ENCODE results near the gene CBR4. TPM values are rescaled to one million over a fixed set of nuclear protein-coding genes. Genes with fewer than 3 reads are reported as not detected.
A peak's percentile ranks its signal among the peaks of the same experiment; 100 is the strongest.

The CBR4 gene
- total RNA-seq, 4 donors from 2014 or later: 20.4 to 25.6 (median 24.7) TPM

DNA sequence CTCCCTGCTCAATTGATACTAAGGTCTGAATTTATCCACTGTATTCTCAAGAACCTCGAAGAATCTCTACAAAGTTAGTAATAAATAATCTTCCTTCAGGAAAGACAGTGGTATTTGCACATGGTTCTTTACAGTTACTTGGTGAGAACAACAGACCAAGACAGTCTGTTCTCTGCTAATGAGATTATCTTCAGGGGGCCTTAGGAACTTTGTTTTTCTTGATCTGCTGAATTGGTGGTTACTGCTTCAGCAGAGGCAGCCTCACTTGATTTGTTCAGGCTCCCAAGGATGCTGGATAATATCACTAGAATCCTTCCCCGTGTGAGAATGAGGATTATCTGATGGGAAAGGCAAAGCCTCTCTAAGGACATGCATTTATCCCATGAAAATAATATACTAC is 64.8 kb downstream of the CBR4 start:
- H3K36me3 ChIP-seq: peaks cover 0 to 7% (median 0%) of the 10 kb centered on the region in 3 donors
- peaks cover 0 to 4% (median 0%) of the 10 kb centered on the region in 4 donors for H3K4me1 ChIP-seq
- 68 to 76% methylated on average over 2 of the region's 2 CpGs for WGBS, 2 donors
- H3K27ac ChIP-seq: no peak overlapping the region
- no peaks in the 10 kb centered on the region for H3K27me3 ChIP-seq
- no peak overlapping the region for H3K4me3 ChIP-seq
- H3K9me3 ChIP-seq: peaks cover 0 to 11% (median 0%) of the 10 kb centered on the region in 4 donors
- no peak for TF ChIP-seq EP300 (IDR thresholded peaks at IDR 0.05)
- no peak for TF ChIP-seq POLR2A (IDR thresholded peaks at IDR 0.05)
- TF ChIP-seq, protein P1, sequence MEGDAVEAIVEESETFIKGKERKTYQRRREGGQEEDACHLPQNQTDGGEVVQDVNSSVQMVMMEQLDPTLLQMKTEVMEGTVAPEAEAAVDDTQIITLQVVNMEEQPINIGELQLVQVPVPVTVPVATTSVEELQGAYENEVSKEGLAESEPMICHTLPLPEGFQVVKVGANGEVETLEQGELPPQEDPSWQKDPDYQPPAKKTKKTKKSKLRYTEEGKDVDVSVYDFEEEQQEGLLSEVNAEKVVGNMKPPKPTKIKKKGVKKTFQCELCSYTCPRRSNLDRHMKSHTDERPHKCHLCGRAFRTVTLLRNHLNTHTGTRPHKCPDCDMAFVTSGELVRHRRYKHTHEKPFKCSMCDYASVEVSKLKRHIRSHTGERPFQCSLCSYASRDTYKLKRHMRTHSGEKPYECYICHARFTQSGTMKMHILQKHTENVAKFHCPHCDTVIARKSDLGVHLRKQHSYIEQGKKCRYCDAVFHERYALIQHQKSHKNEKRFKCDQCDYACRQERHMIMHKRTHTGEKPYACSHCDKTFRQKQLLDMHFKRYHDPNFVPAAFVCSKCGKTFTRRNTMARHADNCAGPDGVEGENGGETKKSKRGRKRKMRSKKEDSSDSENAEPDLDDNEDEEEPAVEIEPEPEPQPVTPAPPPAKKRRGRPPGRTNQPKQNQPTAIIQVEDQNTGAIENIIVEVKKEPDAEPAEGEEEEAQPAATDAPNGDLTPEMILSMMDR (IDR thresholded peaks at IDR 0.05): no peak
- no peak for DNase-seq (ENCODE audit: low spot score in 2 of 2)

DNA sequence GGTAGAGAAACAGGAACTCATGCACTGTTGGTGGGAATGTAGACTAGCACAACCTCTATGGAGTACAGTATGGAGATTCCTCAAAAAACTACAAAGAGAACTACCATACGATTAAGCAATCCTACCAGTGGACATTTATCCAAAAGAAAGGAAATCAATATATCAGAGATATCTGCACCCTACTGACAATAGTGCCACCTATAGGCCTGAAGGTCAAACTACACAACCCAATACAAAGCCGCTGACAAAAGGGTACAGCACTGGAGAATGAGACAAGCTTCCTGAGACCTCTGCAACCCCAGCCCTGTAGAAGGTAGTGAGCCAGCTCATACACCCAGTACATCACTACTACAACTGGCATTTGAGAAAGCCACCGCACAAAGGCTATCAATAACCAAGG is 67.1 kb downstream of the CBR4 start:
- peaks cover 0 to 4% (median 0%) of the 10 kb centered on the region in 4 donors for H3K4me1 ChIP-seq
- no peaks in the 10 kb centered on the region for H3K27me3 ChIP-seq
- no peak for TF ChIP-seq EP300 (IDR thresholded peaks at IDR 0.05)
- TF ChIP-seq, protein P1 (IDR thresholded peaks at IDR 0.05): peak in 1 of 5 experiments; percentile 25
- peaks cover 0 to 7% (median 0%) of the 10 kb centered on the region in 3 donors for H3K36me3 ChIP-seq
- H3K27ac ChIP-seq: no peak overlapping the region
- H3K4me3 ChIP-seq: no peak overlapping the region
- WGBS, 2 donors: 80 to 81% methylated on average over 3 of the region's 3 CpGs
- no peak for DNase-seq (ENCODE audit: low spot score in 2 of 2)
- H3K9me3 ChIP-seq: peaks cover 0 to 23% (median 6%) of the 10 kb centered on the region in 4 donors

Small RNA genes within 50 kb of the gene (small RNA-seq; reads per million reads assigned to genes)
- gene RNY4P17: 3.0 reads per million, percentile 75 among the genes with 10 or more reads in this experiment
